GM19099 (cell line): Measurements from ENCODE around the gene STRIP2.

Source experiments
- POLR2A ChIP-seq: IDR thresholded peaks from 3 replicates; pipeline ENCODE4 v1.6.1; 2011; ENCODE audit warnings: low read depth; ENCODE audit not compliant: insufficient read length; ENCODE audit errors: extremely low read depth

The STRIP2 gene

DNA sequence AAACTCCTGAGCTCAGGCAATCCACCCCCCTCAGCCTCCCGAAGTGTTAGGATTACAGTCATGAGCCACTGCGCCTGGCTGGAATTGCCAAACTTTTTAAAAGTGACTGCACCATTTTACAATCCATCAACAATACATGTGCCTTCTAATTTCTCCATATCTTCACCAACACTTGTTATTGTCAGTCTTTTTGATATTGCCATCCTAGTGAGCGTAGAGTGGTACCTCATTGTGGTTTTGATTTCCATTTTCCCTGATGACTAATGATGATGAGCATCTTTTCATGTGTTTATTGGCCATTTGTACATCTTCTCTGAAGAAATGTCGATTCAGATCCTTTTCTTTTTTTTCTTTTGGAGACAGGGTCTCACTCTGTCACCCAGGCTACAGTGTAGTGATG, 21.7 kb upstream of the STRIP2 start:
- no peak for TF ChIP-seq POLR2A

DNA sequence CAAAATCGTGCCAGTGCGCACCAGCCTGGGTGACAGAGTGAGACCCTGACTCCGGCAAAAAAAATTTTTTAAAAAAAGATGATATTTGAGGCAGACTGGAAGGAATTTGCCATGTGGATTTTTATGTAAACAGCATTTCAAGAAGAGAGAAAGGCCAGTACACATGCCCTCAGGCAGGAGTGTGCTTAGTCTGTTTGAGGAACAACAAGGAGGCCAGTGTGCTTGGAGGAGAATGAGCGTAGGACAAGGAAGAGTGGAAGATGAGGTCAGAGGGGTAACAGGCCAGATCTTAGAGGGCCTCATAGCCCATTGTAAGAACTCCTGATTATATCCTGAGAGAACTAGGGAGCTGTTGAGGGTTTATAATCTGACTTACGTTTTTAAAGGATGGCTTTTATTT, 17.2 kb upstream of the STRIP2 start:
- no peak for TF ChIP-seq POLR2A

DNA sequence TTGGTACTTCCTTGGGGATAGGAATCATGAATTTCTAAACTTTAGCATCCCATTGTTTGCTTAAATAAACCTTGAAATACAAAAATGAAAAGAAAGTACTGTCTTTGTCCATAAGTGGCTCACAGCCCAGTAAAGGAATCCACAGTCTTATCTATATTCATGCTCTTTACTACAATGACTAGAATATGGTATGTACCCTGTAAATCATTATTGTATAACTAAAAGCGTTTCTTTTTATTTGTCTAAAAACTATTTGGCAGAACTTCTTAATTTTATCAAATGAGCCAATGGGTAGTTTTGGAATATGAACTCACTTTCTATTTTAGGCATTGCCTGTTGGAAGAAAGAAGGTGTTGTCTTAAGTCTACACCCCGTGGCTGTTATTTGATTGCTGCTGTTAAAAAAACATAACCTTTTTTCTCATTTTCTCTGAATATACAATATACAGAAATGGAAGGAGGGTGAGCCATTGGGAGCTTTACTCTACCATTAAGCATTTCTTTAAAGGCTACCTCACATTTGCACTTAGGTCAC, 12.4 kb upstream of the STRIP2 start:
- no peak for TF ChIP-seq POLR2A

DNA sequence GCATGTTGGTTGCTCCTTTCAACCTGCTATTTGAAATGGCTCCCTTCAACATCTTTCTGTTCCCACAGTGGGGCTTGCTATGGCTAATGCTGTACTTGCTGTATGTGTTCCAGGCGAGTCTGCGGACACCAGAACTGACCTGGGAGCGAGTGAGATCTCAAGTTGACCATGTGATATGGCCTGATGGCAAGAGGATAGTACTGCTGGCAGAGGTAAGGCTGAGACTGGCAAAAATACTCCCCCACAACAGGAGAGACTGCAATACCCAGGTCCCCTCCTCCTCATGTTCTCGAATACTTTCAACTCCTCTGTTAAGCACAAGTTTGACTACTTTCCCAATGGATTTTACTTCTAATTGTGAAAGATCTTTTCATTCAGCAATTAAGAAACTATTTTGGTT, 11.5 kb upstream of the STRIP2 start:
- no peak for TF ChIP-seq POLR2A

DNA sequence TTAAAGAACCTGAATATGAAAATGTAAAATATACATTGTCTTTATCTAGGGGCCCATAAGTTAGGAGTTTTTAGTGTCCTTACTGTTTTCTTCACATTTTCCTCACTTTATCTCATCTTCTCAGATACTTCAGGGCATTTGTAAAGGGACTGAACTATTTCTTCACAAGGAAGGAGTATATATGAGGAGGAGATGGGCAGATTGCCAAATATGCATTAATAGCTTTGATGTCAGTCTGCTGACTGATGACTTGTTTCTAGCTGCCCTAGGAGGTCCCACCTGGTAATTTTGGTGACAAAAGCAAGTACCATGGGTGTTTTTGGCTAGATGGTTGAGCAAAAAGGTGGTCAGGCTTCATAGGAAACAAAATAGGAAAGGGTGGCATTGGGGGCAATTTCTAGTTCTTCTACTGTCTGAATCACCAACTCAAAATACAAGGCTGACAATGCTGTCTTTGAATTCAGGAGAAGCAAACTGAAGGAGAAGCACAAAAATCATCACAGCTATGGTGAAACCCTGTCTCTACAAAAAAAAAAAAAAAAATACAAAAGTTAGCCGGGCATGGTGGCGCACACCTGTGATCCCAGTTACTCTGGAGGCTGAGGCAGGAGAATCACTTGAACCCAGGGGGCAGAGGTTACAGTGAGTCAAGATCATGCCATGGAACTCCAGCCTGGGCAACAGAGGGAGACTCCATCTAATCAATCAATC, 10.4 kb upstream of the STRIP2 start:
- no peak for TF ChIP-seq POLR2A

DNA sequence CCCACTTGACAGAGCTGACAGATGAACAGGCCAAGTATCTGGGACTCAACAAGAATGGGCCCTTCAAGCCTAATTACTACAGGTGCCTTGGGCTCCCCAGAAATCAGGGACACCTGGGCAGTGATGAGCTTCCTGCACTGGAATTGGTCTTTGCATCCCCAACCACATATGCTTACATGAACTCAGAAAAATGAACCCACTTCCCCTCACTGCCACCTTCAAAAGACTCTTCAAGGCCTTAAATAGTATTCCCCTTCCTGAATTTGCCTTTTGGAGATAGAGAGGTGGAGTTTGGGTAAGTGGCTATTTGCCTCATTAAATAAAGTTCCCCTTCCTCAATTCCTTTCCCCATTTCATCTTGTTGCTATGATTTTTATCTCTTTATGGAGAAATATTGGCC, 7.8 kb upstream of the STRIP2 start:
- TF ChIP-seq POLR2A, result no peak

DNA sequence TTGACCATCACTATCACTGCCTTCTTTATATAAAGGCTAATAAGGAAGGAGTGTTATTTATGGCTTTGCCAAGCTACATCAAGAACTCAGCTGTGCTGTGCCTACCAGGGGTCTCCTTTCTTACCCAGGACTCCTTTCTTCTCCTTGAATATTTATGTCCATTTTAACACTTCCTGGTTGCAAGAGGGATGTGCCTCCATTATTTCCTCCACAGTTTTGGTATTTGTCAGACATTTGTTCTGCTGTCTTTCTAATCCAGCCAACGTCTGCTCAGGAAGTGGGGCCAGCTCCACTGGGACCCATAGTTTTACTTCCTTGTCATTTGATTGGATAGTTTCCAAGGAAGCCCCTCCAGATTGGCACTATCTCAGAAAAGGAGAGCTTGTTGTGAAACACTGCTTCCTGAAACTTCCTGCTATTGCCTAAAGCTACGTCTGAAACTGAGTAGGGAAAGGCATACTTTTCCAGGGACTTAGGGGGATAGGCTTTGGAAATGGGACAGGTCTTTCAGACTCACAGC, 6.6 kb upstream of the STRIP2 start:
- TF ChIP-seq POLR2A, result no peak

DNA sequence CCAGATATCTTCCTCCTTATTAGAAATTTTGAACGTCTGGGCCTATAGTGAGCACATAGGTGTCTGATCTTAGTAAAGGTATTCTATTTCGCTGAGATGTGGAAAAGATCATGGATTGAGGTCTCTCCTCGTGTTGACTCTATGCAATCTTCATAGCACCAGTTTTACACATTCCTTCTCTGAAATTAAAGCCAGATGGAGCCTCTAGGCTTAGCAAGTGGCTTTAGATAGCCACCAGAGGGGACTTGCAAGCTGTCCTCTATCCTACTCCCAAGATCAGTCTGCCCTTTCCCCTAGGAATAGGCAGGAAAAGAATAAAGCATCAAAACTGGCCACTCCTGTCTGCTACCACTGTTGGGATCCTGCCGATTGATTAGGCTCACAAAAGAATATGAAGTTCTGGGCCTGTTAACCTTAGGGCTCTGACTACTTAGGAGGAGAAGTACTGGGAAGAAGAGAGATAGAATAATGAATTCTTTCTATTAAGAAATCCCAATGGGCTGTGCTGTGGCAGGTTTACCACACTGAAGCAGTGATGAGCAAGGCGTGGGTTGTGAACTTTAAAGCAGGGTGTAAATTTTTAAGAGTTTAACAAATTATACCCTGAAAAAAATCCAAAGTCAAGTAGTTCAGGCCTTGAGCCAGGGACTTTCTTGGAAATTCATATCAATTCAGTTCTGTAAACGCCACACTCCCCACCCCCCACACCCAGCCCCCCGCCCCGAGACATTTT, 2.2 kb upstream of the STRIP2 start:
- no peak for TF ChIP-seq POLR2A

DNA sequence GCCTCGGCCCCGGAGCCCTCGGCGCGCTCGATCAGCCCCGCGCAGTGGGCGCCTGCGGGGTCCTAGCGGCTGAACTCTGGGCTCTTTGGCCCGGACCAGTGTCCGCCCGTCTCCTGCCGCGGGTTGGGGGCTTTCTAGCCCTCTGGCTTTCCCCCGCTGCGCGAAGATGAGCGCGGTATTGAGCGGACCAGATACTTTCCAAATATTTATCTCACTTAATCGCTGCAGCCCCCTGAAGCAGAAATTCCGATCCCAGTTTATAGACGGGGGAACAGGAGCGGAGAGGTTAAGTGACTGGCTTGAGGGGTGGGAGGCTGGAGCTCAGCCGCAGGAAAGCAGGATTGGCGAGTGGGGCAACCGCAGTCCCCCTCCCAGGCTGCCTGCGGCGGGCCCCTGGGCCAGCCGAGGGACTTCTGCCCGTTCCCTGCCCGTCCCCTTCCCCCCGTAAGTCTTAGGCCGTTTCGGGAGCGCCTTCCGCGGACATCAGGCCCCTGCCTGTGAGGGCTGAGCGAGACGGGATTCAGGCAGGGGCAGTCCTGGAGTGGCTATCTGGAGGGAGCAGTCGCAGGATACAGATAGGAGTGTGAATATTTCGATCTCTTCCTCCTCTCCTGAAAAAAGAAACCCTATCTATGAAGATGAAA, 565 bp downstream of the STRIP2 start:
- TF ChIP-seq POLR2A, result no peak

DNA sequence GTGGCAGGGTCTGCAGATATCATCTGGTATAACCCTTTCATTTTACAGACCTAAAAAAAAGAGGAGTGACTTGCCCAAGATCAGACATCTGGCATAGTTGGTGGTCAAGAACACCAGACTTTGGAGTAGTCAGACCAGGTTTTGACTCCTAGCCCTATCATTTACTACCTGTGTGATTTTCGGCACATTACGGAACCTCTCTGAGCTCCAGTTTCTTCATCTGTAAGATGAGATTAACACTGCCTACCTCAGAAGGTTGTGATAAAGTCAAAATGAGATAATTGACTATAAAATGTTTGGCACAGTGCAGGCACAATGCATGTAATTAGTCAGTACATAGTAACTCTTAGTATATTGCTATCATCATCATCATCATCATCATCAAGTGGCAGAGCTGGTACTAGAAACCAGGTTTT, 1.2 kb downstream of the STRIP2 start:
- TF ChIP-seq POLR2A, result no peak

DNA sequence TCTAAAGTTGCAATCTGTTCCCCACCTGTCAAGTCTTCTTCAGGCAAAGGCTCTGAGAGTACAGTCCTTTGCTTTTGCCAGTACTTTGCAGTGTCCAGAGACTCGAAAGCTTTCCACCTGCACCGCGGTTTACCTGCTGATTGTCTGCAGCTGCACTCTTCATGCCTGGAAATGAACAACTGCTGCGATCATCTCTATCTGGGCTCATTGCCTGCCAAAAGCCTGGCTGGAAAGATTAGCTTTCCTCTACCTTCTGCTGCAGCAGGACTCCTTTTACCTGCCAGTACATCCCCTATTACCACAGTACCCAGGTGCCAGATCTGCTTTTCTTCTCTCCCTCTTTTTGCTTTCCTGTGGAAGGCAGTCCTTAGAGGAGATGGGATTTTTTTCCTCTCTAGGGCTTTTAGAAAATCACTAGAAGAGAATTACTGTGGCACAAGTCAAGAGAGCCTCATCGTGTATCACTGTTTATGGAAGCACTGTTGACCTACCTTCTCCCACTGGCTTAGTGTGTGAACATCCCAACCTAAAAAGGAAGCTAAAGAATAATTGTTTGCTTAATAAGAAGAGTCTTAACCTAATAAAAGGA, 2.2 kb downstream of the STRIP2 start:
- TF ChIP-seq POLR2A, result no peak

DNA sequence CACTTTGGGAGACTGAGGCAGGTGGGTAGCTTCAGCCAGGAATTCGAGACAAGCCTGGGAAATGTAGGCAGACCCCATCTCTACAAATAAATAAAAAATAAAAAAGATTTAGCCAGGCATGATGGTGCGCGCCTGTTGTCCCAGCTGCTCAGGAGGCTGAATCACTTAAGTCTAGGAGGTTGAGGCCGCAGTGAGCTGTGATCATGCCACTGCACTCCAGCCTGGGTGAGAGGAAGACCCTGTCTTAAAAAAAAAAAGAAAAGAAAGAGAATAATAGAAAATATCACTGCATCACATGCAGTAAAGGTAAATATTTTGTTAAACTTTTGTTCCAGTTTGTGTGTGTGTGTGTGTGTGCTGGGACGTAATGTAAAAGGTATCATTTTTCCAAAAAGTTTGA, 3.0 kb downstream of the STRIP2 start:
- TF ChIP-seq POLR2A, result no peak

DNA sequence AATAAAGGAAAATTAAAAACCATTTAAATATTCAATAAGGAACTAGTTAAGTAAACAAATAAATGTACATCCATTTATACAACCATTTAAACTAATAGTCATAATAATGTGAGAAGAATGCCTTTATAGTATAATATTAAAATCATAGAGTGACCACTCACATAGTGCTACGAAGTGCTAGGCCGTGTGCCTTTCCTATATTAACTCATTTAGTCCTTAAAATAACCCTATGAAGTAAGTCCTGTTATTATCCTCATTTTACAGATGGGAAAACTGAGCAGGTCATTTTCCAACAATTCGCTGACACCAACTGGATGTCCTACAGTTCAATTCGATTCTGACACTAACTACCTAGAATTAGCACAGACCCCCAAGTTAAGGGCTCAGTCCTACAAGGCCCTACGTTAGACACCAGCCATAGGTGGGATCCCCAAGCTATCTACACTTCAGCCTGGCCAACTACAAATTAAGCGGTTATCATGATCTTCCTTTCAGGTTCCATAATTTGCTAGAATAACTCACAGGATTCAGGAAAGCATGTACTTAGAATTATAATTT, 4.1 kb downstream of the STRIP2 start:
- TF ChIP-seq POLR2A, result no peak

DNA sequence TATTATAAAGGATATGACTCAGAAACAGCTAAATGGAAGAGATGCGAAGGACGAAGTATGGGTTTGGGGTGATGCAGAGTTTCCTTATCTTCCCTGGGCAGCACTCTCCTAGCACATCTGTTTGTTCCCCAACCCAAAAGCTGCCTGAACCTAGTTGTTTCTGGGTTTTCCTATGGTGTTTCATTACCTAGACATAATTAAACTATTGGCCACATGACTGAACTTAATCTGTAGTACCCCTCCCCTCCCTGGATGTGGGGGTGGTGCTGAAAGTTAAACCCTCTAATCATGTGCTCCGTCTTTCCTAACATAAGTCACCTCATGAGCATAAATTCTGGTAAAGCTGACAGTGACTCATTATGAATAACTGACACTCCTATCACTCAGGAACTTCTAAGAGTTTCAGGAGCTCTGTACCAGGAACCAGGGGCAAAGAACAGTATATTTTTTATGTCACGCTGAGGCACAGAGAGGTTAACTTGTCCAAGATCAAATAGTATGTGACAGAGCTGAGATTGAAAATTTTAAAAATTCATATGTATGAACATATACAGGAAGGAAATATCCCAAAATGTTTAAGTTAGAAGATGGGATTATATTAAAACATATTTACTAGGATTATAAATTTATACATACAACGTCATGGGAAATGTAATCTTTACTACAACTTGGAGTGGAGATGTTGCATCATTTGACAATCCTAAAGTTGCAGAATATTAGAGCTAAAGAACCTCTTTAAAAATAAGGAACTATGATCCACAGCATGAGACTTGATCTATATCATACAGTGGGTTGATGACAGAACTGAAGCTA, 4.8 kb downstream of the STRIP2 start:
- TF ChIP-seq POLR2A, result no peak

DNA sequence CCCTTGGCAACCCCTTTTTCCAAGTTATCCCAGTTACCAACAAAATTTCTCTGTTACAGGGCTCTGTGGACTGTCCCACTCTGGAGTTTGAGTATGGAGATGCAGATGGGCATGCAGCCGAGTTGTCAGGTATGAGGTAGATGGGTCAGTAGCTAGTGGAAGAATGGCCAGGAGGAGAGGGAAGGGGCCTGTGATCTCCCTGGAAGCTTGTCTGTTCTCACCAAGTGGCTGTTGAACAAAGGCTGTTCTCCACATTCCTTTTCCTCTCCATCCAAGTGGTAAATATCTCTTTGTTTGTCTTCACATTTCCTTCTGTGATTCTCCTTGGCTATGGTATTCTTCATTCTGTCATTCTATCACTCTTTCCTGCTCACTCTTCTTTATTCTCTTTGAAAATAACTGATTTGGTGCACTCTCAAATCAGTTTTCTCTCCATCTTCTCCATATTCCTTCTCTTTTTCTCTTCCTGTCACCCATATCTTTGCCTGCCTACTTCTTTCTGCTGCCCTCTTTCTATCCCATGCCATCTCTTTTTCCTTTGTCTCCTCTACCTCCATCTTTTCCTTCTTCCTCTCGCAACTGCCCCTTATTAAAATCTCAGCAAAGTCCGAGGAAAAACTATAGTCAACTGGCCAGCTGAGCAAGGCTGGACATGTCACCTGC, 5.9 kb downstream of the STRIP2 start:
- no peak for TF ChIP-seq POLR2A
